Measurements from ENCODE around the gene MIR17HG. TPM values are rescaled to one million over a fixed set of nuclear protein-coding genes. Genes with fewer than 3 reads are reported as not detected.

MIR17HG gene
- polyA plus RNA-seq, 1 of the 3 experiments (the other 2 are of a cell fraction), result 0.51 TPM

- DNase-seq, result no peak
- Histone ChIP-seq H4K20me1 (ENCODE audit: insufficient read depth) (no peaks in the 10 kb centered on the region), H3F3A (replicated peaks; ENCODE audit: insufficient read depth) (no peaks in the 10 kb centered on the region), H3K27me3 (ENCODE audit: insufficient read depth) (no peaks in the 10 kb centered on the region), H3K4me2 (no peak overlapping the region), H3K36me3 (replicated peaks in 1 of 2; ENCODE audit: control insufficient read depth in 1 of 2, insufficient read depth in 2 of 2, low read length in 1 of 2) (no peaks in the 10 kb centered on the region), H3K9me2 (no peaks in the 10 kb centered on the region), H3K4me1 (ENCODE audit: control insufficient read depth in 1 of 2, insufficient read depth in 2 of 2, low read depth in 1 of 2, low read length in 1 of 2) (no peaks in the 10 kb centered on the region), H3K9me3 (no peaks in the 10 kb centered on the region), H3K27ac (ENCODE audit: low read depth in 2 of 2, low read length in 1 of 2) (no peak overlapping the region), H3K9ac (no peak overlapping the region), H3K4me3 (ENCODE audit: low read depth in 2 of 2, low read length in 1 of 2) (no peak overlapping the region), H2AFZ (ENCODE audit: low read depth) (no peak overlapping the region), H3K79me2 (ENCODE audit: insufficient read depth) (no peaks in the 10 kb centered on the region)
- no peak for TF ChIP-seq GABPA (IDR thresholded peaks at IDR 0.05; ENCODE audit: low read depth)
- TF ChIP-seq ZBTB33 (IDR thresholded peaks at IDR 0.05; ENCODE audit: borderline replicate concordance, low read depth), result no peak
- no peak for TF ChIP-seq EZH2phosphoT487 (IDR thresholded peaks at IDR 0.05; ENCODE audit: borderline replicate concordance, low read depth)
- no peak for TF ChIP-seq RAD21 (IDR thresholded peaks at IDR 0.05; ENCODE audit: low read length)
- TF ChIP-seq FOXM1 (IDR thresholded peaks at IDR 0.05; ENCODE audit: low read depth), result no peak
- TF ChIP-seq POLR2AphosphoS5 (IDR thresholded peaks at IDR 0.05; ENCODE audit: low read depth, low read length), result no peak
- TF ChIP-seq, protein P1, sequence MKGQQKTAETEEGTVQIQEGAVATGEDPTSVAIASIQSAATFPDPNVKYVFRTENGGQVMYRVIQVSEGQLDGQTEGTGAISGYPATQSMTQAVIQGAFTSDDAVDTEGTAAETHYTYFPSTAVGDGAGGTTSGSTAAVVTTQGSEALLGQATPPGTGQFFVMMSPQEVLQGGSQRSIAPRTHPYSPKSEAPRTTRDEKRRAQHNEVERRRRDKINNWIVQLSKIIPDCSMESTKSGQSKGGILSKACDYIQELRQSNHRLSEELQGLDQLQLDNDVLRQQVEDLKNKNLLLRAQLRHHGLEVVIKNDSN (IDR thresholded peaks at IDR 0.05; ENCODE audit: borderline replicate concordance, low read depth), result no peak
- no peak for TF ChIP-seq CHD2 (IDR thresholded peaks at IDR 0.05; ENCODE audit: low read length, partially characterized antibody)
- no peak for TF ChIP-seq RCOR1 (IDR thresholded peaks at IDR 0.05; ENCODE audit: low read length)
- TF ChIP-seq GATA2 (CRISPR knock-in tag; IDR thresholded peaks at IDR 0.05), result no peak
- TF ChIP-seq MXI1 (IDR thresholded peaks at IDR 0.05; ENCODE audit: low read depth, low read length), result no peak
- TF ChIP-seq TAF1 (IDR thresholded peaks at IDR 0.05; ENCODE audit: borderline replicate concordance, low read depth, low read length), result no peak
- no peak for TF ChIP-seq CTCF (IDR thresholded peaks at IDR 0.05)
- TF ChIP-seq TCF12 (IDR thresholded peaks at IDR 0.05), result no peak
- ChIA-PET POLR2A (no interaction called here), CTCF (interaction anchor here (0.8 kb wide), 1 partner anchor 408 kb away, joined by 3 read pairs; no protein-coding TSS in a partner anchor)
Observed at GRCh38 chr13:91314888-91315287, 32.6 kb upstream of the MIR17HG start.

GRCh38 chr13:91318886-91319285 lies 28.6 kb upstream of the MIR17HG start:
- no peak for DNase-seq

More at GRCh38 chr13:91318886-91319285, 28.6 kb upstream of the MIR17HG start:
- no peaks in the 10 kb centered on the region for H3F3A ChIP-seq (replicated peaks; ENCODE audit: insufficient read depth)
- no peaks in the 10 kb centered on the region for H3K4me1 ChIP-seq (ENCODE audit: control insufficient read depth in 1 of 2, insufficient read depth in 2 of 2, low read depth in 1 of 2, low read length in 1 of 2)
- ChIA-PET POLR2A (no interaction called here), CTCF (no interaction called here)
- H3K79me2 ChIP-seq (ENCODE audit: insufficient read depth), result no peaks in the 10 kb centered on the region
- no peak overlapping the region for H3K9ac ChIP-seq
- no peaks in the 10 kb centered on the region for H3K27me3 ChIP-seq (ENCODE audit: insufficient read depth)
- H3K9me2 ChIP-seq, result no peaks in the 10 kb centered on the region
- WGBS (ENCODE audit: low lambda C conversion rate), result 46% methylated on average over 5 of the region's 6 CpGs
- no peaks in the 10 kb centered on the region for H3K36me3 ChIP-seq (replicated peaks in 1 of 2; ENCODE audit: control insufficient read depth in 1 of 2, insufficient read depth in 2 of 2, low read length in 1 of 2)
- no peaks in the 10 kb centered on the region for H3K9me3 ChIP-seq
- H4K20me1 ChIP-seq (ENCODE audit: insufficient read depth), result no peaks in the 10 kb centered on the region
- no peak for TF ChIP-seq MEF2A (IDR thresholded peaks at IDR 0.05; ENCODE audit: borderline replicate concordance, low read depth)
- no peak overlapping the region for H2AFZ ChIP-seq (ENCODE audit: low read depth)
- no peak overlapping the region for H3K27ac ChIP-seq (ENCODE audit: low read depth in 2 of 2, low read length in 1 of 2)
- no peak overlapping the region for H3K4me3 ChIP-seq (ENCODE audit: low read depth in 2 of 2, low read length in 1 of 2)
- H3K4me2 ChIP-seq, result no peak overlapping the region

All from SK-N-SH (cell line).